Stimulated activated naive B cell treated with anti-CD40 and anti-IgM and Interleukin-4, amounts not matched to agents 10 μg/mL and 1 μg/mL and 100 μg/mL, for 72 hours (primary cell): ENCODE results near the gene MAG.

Source experiments
- ATAC-seq, 2 donors: fragments of 150-1000 bp; cut with Tn5 transposase; replicated peaks; 2 replicates each; pipeline ENCODE4 v1.10.0; 2021; ENCODE audit warnings: moderate library complexity in 1 of 2
- DNase-seq: peaks from one replicate; pipeline ENCODE4 v3.0.0; 2021
- H3K27ac Mint-ChIP-seq: one replicate; pipeline ENCODE4 v1.8.0; 2022; ENCODE audit warnings: mild to moderate bottlenecking, mixed read lengths
- H3K27me3 Mint-ChIP-seq, 2 donors: one replicate each; pipeline ENCODE4 v1.8.0; 2022; ENCODE audit warnings: mixed read lengths in 2 of 2
- H3K36me3 Mint-ChIP-seq, 2 donors: one replicate each; pipeline ENCODE4 v1.8.0; 2022; ENCODE audit warnings: mixed read lengths in 2 of 2, mild to moderate bottlenecking in 1 of 2
- H3K4me1 Mint-ChIP-seq, 2 donors: one replicate each; pipeline ENCODE4 v1.8.0; 2022; ENCODE audit warnings: mixed read lengths in 2 of 2, mild to moderate bottlenecking in 1 of 2
- H3K4me3 Mint-ChIP-seq, 2 donors: one replicate each; pipeline ENCODE4 v1.8.0; 2022; ENCODE audit warnings: mild to moderate bottlenecking in 2 of 2, mixed read lengths in 2 of 2, moderate library complexity in 1 of 2
- H3K9me3 Mint-ChIP-seq, 2 donors: one replicate each; pipeline ENCODE4 v1.8.0; 2022; ENCODE audit warnings: mixed read lengths in 2 of 2, mild to moderate bottlenecking in 1 of 2

MAG gene

DNA sequence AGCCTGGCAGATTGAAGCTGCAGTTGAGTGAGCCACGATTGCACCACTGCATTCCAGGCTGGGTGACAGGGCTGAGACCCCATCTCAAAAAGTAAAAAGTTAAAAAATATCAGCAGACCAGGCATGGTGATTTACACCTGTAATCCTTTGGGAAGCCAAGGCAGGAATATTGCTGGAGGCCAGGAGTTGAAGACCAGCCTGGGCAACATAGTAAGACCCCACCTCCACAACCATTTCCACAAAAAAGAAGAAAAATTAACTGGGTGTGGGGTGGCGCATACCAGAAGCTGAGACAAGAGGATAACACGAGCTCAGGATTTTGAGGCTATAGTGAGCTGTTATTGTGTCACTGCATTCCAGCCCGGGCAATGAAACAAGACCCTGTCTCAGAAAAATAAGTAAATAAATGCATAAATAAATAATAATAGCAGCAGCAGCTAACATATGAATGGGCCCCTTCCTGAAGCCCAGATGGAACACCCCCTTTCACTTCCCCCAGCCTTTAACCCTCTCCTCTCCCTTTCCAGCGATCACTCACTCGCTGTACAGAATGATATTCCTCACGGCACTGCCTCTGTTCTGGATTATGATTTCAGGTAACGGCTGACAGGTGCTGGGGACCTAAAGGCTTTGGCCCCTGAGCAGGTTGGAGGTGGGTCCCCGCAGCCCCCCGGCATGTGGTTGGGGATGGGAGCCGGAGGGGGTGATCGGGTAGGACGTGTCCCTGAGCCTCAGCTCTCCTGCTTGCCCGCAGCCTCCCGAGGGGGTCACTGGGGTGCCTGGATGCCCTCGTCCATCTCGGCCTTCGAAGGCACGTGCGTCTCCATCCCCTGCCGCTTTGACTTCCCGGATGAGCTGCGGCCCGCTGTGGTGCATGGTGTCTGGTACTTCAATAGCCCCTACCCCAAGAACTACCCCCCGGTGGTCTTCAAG lies 3.2 kb downstream of the MAG start:
- Mint-ChIP-seq H3K4me3 (no peak overlapping the region), H3K27ac (no peak overlapping the region), H3K4me1 (peaks cover 23 to 29% of the 10 kb centered on the region in 2 donors), H3K9me3 (no peaks in the 10 kb centered on the region), H3K27me3 (no peaks in the 10 kb centered on the region), H3K36me3 (no peaks in the 10 kb centered on the region)
- no peak for DNase-seq
- no peak for ATAC-seq

DNA sequence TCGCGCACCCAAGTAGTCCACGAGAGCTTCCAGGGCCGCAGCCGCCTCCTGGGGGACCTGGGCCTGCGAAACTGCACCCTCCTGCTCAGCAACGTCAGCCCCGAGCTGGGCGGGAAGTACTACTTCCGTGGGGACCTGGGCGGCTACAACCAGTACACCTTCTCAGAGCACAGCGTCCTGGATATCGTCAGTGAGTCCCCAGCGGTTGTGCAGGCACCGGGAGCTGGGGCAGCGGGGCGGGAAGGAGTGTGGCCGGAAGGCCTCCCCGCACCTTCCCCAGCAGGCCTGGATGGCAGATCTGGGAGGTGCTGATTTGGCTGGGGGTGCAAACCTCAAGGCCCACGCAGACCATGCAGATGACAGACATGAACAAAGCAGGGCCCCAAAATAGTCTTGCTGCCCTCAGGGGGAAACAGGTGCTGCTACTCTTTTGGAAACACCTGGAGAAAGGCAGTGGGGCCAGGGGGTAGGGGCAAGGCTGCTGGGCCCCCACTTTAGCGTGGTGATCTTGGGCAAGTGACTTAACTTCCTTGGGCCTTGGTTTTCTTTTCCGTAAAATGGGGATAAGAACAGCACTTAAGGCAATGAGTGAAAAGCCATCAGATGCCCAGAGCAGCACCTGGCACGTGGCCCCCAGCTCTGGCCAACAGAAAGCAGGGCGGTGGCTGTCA lies 4.0 kb downstream of the MAG start:
- H3K9me3 Mint-ChIP-seq, result no peaks in the 10 kb centered on the region
- ATAC-seq (peak; percentile 86 to 89), DNase-seq (peak; percentile 54)
- no peak overlapping the region for H3K4me3 Mint-ChIP-seq
- no peaks in the 10 kb centered on the region for H3K27me3 Mint-ChIP-seq
- no peak overlapping the region for H3K27ac Mint-ChIP-seq
- no peaks in the 10 kb centered on the region for H3K36me3 Mint-ChIP-seq
- peaks cover 23% of the 10 kb centered on the region in 2 donors for H3K4me1 Mint-ChIP-seq

DNA sequence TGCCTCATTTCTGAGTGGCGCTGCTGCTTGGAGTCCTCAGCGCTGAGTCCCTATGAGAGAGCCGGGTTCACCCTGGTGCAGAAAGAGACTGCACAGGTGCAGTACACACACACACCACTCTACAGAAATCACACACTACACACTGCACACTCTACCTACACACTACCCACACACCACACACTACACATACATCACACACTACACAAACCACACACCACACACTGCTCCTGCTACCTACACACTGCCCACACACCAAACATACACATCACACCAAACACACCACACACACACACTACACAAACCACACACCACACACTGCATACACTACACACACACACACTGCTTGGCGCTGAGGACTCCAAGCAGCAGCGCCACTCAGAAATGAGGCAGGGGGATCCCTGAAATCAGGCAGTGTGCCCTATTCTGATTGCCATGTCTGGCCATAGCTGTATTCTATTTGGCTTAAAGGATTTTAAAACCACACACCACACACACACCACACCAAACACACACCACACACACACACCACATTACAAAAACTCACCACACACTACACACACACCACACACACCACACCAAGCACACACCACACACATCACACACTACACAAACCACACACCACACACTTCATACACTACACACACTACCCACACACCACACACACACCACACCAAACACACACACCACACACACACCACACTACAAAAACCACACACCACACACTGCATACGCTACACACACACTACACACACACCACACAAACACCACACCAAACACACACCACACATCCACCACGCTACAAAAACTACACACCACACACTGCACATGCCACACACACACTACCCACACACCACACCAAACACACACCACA lies 4.9 kb downstream of the MAG start:
- ATAC-seq, result peak; percentile 45 to 51
- no peak overlapping the region for H3K27ac Mint-ChIP-seq
- H3K9me3 Mint-ChIP-seq, result no peaks in the 10 kb centered on the region
- H3K36me3 Mint-ChIP-seq, result no peaks in the 10 kb centered on the region
- no peaks in the 10 kb centered on the region for H3K27me3 Mint-ChIP-seq
- no peak overlapping the region for H3K4me3 Mint-ChIP-seq
- DNase-seq, result no peak
- peaks cover 15 to 16% of the 10 kb centered on the region in 2 donors for H3K4me1 Mint-ChIP-seq

DNA sequence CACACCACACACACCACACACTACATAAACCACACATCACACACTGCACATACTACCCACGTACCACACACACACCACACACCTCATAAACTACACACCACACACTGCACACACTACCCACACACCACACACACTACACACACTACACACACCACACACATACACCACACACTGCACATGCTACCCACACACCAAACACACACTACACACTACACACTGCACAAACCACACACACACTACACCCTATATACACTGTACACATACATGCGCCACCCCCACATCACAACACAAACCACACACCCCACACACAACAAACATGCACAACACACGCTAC lies 5.5 kb downstream of the MAG start:
- Mint-ChIP-seq H3K9me3 (no peaks in the 10 kb centered on the region), H3K27me3 (no peaks in the 10 kb centered on the region), H3K27ac (no peak overlapping the region), H3K36me3 (no peaks in the 10 kb centered on the region), H3K4me3 (no peak overlapping the region), H3K4me1 (peaks cover 10 to 13% of the 10 kb centered on the region in 2 donors)
- no peak for ATAC-seq
- no peak for DNase-seq

DNA sequence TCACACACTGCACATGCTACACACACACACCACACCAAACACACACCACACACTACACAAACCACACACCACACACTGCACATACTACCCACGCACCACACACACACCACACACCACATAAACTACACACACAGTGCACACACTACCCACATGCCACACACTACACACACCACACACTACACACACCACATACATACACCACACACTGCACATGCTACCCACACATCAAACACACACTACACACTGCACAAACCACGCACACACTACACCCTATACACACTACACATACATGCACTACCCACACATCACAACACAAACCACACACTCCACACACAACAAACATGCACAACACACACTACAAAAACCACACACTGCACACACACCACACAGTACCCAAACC lies 6.0 kb downstream of the MAG start:
- Mint-ChIP-seq H3K27me3 (no peaks in the 10 kb centered on the region), H3K27ac (no peak overlapping the region), H3K4me1 (peaks cover 6 to 11% of the 10 kb centered on the region in 2 donors), H3K36me3 (no peaks in the 10 kb centered on the region), H3K4me3 (no peak overlapping the region), H3K9me3 (no peaks in the 10 kb centered on the region)
- DNase-seq (no peak), ATAC-seq (no peak)

DNA sequence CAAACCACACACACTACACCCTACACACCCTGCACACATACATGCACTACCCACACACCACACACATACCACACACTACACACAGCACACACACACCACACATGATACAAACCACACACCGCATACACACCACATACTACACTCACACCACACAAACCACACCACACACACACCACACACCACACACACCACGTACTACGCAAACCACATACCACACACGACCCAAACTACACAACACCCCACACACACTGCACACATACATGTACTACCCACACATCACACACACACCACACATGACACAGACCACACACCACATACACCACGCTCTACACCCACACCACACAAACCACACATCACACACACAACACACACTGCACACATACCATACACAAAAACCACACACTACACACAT lies 6.6 kb downstream of the MAG start:
- Mint-ChIP-seq H3K27ac (no peak overlapping the region), H3K4me3 (no peak overlapping the region), H3K4me1 (peaks cover 0 to 7% of the 10 kb centered on the region in 2 donors), H3K9me3 (no peaks in the 10 kb centered on the region), H3K36me3 (no peaks in the 10 kb centered on the region), H3K27me3 (no peaks in the 10 kb centered on the region)
- DNase-seq, result no peak
- ATAC-seq, result no peak

DNA sequence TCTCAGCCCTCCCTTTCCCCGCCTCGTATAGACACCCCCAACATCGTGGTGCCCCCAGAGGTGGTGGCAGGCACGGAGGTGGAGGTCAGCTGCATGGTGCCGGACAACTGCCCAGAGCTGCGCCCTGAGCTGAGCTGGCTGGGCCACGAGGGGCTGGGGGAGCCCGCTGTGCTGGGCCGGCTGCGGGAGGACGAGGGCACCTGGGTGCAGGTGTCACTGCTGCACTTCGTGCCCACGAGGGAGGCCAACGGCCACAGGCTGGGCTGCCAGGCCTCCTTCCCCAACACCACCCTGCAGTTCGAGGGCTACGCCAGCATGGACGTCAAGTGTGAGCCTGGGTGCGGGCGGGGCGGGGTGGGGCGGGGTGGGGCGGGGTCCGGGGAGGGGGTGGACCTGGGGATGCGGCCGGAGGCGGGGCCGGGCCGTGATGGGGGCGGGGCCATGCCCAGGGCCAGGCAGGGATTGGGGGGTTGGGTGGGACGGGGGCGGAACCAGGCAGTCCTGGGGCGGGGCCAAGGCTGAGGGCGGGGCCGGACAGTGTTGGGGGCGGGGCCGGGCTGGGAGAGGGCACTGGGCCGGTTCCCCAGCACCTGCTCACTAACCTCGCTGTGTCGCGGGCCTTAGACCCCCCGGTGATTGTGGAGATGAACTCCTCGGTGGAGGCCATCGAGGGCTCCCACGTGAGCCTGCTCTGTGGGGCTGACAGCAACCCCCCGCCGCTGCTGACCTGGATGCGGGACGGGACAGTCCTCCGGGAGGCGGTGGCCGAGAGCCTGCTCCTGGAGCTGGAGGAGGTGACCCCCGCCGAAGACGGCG lies 7.8 kb downstream of the MAG start:
- DNase-seq (no peak), ATAC-seq (no peak)
- H3K36me3 Mint-ChIP-seq, result no peaks in the 10 kb centered on the region
- H3K4me3 Mint-ChIP-seq, result no peak overlapping the region
- H3K27ac Mint-ChIP-seq, result no peak overlapping the region
- no peaks in the 10 kb centered on the region for H3K9me3 Mint-ChIP-seq
- H3K27me3 Mint-ChIP-seq, result no peaks in the 10 kb centered on the region
- H3K4me1 Mint-ChIP-seq, result peaks cover 5 to 10% of the 10 kb centered on the region in 2 donors

DNA sequence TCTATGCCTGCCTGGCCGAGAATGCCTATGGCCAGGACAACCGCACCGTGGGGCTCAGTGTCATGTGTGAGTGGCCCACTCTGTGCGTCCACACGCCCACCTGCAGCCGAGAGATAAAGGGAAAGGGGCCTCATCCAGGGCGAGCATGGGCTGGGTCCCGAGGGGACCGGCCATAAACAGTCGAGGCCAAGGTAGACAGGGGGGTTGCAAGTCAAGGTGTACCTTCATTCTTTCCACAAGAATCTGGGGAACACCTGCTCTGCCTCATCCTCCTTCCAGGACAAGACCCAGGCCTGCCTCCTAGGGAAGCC lies 8.3 kb downstream of the MAG start:
- H3K9me3 Mint-ChIP-seq, result no peaks in the 10 kb centered on the region
- no peak overlapping the region for H3K27ac Mint-ChIP-seq
- H3K27me3 Mint-ChIP-seq, result no peaks in the 10 kb centered on the region
- no peaks in the 10 kb centered on the region for H3K36me3 Mint-ChIP-seq
- no peak overlapping the region for H3K4me3 Mint-ChIP-seq
- no peak for ATAC-seq
- DNase-seq, result no peak
- H3K4me1 Mint-ChIP-seq, result peaks cover 8 to 12% of the 10 kb centered on the region in 2 donors

DNA sequence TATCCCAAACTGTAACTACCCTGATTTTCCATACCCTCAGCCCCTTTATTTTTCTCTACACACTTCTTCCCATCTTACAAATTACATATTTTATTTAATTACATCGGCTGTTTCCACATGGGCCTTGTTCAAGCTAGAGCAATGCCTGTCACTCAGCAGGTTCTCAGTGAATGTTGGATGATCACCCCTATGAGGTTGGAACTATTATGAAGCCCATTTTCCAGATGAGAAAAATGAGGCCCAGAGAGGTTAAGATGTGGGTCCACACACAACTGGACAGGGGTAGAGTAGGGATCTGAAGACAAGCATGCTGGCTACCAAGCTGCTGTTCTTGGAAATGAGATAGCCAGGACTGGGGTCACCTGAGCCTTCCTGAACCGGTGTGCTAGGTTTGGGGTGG lies 10.0 kb downstream of the MAG start:
- H3K4me1 Mint-ChIP-seq, result peaks cover 12 to 18% of the 10 kb centered on the region in 2 donors
- no peak overlapping the region for H3K4me3 Mint-ChIP-seq
- H3K27ac Mint-ChIP-seq, result no peak overlapping the region
- no peaks in the 10 kb centered on the region for H3K9me3 Mint-ChIP-seq
- H3K27me3 Mint-ChIP-seq, result no peaks in the 10 kb centered on the region
- no peak for DNase-seq
- ATAC-seq, result no peak
- H3K36me3 Mint-ChIP-seq, result no peaks in the 10 kb centered on the region

DNA sequence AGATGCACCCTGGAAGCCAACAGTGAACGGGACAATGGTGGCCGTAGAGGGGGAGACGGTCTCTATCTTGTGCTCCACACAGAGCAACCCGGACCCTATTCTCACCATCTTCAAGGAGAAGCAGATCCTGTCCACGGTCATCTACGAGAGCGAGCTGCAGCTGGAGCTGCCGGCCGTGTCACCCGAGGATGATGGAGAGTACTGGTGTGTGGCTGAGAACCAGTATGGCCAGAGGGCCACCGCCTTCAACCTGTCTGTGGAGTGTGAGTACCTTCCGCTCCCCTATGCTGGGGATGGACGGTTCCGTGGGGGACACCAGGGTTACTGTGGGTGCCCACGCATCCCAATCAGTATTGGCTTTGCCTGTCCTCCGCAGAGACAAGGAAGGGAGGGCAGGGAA lies 10.5 kb downstream of the MAG start:
- DNase-seq, result no peak
- no peak overlapping the region for H3K4me3 Mint-ChIP-seq
- ATAC-seq, result no peak
- H3K9me3 Mint-ChIP-seq, result no peaks in the 10 kb centered on the region
- no peaks in the 10 kb centered on the region for H3K36me3 Mint-ChIP-seq
- peaks cover 16 to 23% of the 10 kb centered on the region in 2 donors for H3K4me1 Mint-ChIP-seq
- peak overlapping the region; percentile 37 for H3K27ac Mint-ChIP-seq
- H3K27me3 Mint-ChIP-seq, result no peaks in the 10 kb centered on the region

DNA sequence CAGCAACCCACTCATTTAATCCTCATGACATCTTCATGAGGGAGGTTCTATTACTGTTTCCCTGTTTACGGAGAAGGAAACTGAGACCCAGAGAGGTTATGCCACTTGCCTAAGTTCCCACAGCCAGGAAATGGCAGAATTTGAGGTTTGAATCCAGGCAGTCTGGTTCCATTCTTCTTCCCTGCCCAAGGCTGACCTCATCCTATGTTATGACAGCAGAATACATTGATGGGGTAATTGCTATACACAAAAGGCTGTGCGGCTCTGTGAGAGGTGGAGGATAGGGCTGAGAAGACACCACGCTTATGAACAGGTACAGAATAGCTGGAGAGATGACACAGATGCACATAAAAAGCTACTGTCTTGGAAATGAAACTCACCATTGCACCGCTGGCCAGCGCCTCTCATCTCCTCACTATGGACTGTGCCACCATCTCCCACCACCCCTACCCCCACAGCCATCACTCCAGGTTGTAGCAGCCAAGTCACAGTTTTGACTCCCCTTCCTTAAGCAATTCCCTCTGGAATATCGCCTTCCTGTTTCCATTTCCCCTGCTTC lies 11.5 kb downstream of the MAG start:
- Mint-ChIP-seq H3K27me3 (no peaks in the 10 kb centered on the region), H3K27ac (no peak overlapping the region), H3K4me3 (no peak overlapping the region), H3K36me3 (no peaks in the 10 kb centered on the region), H3K4me1 (peaks cover 24 to 33% of the 10 kb centered on the region in 2 donors), H3K9me3 (no peaks in the 10 kb centered on the region)
- no peak for DNase-seq
- no peak for ATAC-seq

DNA sequence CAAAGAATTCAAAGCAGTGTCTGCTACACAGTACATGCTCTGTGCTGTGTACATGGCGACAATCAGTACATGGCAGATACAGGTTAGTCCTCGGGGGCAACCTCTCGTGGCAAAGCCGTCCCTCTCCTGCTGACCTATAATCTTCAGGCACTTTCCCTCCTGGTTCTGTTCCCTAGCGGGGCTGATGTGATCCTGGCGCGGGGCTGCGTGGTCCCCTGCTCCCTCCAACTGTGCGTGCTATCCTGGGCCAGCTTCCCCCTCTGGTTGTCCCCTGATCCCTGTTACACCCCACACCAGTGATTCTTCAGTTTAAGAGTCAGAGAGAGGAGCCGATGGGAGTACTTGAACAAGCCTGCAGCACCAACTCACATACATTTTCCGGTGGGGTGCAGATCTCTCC lies 12.1 kb downstream of the MAG start:
- Mint-ChIP-seq H3K4me3 (no peak overlapping the region), H3K27ac (no peak overlapping the region), H3K27me3 (no peaks in the 10 kb centered on the region), H3K4me1 (peaks cover 28 to 39% of the 10 kb centered on the region in 2 donors), H3K36me3 (no peaks in the 10 kb centered on the region), H3K9me3 (no peaks in the 10 kb centered on the region)
- ATAC-seq, result no peak
- no peak for DNase-seq

DNA sequence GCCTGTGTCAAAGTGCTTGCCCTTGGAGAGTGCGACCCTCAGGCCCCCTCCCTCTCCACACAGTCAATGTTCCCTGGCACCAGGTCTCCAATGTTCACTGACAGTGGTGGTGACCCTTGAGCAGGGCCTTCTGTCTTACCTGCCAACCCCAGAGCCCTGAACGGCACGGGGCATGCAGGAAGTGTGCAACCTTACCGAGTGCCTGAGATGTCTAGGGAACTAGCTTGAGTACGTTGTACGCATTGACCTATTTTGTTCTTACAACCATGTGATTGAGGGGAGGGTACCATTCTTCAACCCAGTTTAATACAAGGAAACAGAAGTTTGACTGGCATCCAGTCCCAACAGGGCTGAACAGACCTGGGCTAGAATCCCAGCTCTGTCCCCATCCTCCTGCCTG lies 13.2 kb downstream of the MAG start:
- Mint-ChIP-seq H3K27ac (no peak overlapping the region), H3K9me3 (no peaks in the 10 kb centered on the region), H3K4me3 (no peak overlapping the region), H3K36me3 (no peaks in the 10 kb centered on the region), H3K27me3 (no peaks in the 10 kb centered on the region), H3K4me1 (peaks cover 36 to 46% of the 10 kb centered on the region in 2 donors)
- no peak for DNase-seq
- peak in 1 of 2 donors; percentile 16 for ATAC-seq
